Cerebellar nuclear complex (tissue), 1 donor: Measurements from ENCODE around the gene MEIG1.
"Not testable (repeated sequence)": the region's sequence is repeated elsewhere in the genome, so short reads cannot be mapped to it uniquely, and the experiment has no call there.

ENCODE experiments used
- DNase-seq, 2 experiments: peaks; one replicate each; lab custom pipeline; 2025; lab: John Stamatoyannopoulos, UW

Gene MEIG1, protein sequence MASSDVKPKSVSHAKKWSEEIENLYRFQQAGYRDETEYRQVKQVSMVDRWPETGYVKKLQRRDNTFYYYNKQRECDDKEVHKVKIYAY

DNA sequence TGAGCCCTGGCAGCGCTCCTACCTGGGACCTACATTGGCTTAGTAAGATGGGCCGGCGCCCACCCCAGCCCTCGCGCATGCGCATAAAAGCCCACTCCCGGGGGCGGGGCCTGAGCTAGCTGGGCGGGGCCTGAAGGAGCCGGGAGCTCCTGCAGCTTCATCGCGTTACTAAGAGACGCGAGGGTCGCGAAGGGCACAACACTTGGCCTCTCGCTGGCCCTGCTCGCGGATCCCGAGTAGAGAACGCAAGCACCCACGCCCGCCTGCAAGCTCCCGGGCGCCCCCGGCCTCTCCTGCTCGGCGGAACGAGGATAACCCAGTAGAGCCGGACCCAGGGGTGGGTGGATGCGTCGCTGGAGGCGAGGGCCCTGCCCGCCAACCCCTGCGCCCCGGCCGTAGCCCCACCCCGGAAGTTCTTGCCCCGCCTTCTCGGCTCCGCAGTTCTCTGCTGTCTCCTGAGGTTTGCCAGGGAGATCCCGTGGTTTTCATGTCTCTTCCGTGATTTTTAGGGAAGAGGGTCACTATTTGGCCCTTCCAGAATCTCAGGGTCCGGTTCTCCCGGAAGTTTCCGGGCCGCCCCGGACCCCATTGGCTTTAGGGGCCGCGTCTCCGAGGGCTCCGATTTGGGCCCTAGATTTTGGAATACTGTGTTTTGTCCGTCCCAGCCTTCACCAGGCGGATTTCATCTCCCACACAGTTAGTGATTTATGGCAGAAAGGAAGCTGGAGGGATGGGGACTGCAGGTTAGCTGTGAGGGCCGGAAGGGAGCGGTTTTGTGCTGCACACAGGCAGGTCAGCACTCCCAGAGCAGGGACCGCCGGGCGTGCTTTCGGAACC is at the start of gene MEIG1:
Gene MEIG1 (plus strand): TSS at position 168 of the 837 bp plus-strand sequence. CDS start 7,081 bp downstream, outside the sequence.
- DNase-seq = peak; percentile 31 to 73

DNA sequence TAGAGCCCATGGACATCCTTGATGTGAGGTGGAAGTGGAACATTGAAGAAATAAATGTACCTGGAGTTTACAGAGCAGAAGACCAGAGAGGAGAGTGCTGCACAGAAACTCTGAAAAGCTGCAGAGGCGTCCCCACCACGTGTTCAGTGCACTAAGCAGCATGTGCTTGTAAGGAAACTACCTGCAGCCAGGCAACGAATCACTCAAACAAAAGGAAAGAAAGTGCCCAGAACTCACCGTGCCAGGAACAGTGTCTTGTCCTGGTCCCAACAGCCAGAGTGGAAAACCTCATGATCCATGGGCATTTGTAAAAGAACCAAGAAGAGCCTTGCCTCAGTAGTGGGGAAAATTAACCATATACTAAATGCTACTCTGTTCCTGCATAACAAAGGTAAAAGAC is 48.2 kb upstream of the MEIG1 start:
- no peak for DNase-seq

DNA sequence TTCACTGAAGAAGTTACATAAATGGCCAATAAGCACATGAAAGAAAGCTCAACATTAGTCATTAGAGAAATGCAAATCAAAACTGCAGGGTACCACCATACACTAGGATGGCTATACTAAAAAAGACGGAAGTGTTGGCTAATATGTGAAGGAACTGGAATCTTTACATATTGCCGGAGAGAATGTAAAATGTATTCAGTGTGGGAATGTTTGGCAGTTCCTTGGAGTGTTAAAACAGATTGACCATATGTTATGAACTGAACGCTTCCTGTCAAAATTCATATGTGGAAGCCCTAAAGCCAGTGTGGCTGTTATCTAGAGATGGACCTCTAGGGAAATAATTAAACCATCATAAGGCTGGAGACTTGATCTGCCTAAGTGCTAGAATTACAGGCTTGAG is 47.4 kb upstream of the MEIG1 start:
- no peak for DNase-seq

DNA sequence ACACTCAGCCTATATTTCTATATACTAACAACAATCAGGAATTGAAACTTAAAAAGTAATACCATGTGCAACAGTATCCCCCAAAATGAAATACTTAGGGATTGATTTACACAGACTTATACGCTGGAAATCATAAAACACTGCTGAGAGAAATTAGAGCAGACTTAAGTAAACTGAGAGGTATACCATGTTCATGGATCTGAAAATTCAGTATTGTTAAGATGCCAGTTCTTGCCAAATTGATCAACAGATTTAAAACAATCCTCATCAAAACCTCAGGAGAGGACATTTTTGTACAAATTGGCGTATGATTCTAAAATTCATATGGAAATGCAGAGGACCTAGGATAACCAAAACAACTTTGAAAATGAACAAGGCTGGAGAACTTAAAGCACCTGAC is 42.6 kb upstream of the MEIG1 start:
- no peak for DNase-seq

DNA sequence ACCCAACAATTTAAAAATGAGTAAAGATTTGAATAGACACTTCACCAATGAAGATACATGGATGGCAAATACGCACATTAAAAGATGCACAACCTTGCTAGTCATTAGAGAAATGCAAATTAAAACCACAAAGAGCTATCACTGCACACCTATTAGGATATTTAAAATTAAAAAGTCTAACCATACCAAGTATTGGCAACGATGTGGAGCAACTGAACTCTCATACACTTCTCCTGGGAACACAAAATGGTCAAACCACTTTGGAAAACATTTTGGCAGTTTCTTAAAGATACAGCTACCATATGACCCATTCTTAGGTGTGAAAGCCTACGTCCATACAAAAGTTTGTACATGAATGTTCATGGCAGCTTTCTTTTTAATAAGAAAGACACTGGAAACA is 41.4 kb upstream of the MEIG1 start:
- no peak for DNase-seq

DNA sequence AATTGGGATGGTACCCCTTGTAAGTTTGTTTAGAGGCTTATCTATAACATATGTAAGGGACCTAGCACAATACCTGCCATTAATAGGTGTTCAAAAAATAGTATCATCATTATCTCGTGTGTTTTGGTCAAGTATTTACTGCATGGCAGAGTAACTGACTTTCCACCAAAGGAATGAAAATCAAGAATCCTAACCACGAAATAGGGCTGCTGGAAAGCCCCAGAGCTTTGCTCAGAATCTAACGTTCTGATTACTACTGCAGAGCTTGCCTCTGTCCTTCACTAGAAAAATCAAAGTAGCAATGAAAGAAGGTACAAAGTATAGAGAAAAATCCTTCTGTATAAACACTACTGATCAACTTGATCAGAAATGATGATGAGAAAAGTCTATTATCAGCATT is 40.2 kb upstream of the MEIG1 start:
- no peak for DNase-seq

DNA sequence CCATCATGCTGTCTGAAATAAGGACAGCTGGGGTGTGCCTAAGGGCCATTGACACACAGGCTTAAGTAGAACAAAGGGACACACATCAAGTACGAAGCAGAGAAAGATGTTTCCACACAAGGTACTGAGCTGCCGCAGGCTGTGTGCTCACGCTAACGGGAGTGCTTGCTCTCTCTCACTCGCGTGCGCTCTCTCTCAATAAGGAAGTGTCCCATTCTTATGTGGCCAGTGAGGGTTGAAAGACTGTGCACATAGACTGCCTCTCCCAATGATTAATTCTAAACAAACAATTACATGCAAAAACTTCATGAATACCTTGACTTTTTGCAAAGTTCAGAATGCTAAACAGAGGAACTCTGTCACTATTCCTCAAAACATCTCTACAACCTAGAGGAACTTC is 35.2 kb upstream of the MEIG1 start:
- DNase-seq = no peak

DNA sequence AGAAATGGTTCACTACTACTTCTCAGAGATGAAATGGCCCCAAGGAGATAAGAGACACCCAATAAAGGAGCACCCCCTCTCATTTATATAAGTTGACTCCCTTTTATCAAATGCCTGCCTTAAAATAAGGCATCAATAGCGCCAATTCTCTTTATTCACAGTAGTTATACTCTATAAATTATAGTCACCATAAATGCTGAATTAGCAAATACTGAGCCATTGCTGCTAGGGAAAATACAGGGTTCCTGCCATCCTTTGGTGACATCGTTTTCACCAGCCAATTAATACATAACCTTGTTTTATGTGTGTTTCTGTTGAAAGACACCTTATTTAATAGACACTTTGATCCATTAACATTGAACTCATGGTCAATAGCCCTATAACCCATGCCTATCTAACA is 33.9 kb upstream of the MEIG1 start:
- no peak for DNase-seq

DNA sequence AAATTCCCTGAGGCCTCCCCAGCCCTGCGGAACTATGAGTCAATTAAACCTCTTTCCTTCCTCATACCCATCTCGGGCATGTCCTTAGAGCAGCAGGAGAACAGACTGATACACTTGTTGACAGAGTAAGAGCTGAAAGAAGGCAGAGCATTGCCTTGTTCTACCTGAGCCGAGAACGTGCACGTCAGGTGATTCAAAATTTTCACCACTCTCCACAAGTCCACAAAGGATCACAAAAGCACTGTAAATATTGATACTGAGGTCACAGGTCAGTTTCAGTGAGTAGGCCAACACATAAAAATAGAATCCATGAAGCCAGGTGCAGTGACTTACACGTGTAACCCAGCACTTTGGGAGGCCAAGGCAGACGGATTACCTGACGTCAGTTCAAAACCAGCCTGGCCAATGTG is 33.1 kb upstream of the MEIG1 start:
- DNase-seq = no peak

DNA sequence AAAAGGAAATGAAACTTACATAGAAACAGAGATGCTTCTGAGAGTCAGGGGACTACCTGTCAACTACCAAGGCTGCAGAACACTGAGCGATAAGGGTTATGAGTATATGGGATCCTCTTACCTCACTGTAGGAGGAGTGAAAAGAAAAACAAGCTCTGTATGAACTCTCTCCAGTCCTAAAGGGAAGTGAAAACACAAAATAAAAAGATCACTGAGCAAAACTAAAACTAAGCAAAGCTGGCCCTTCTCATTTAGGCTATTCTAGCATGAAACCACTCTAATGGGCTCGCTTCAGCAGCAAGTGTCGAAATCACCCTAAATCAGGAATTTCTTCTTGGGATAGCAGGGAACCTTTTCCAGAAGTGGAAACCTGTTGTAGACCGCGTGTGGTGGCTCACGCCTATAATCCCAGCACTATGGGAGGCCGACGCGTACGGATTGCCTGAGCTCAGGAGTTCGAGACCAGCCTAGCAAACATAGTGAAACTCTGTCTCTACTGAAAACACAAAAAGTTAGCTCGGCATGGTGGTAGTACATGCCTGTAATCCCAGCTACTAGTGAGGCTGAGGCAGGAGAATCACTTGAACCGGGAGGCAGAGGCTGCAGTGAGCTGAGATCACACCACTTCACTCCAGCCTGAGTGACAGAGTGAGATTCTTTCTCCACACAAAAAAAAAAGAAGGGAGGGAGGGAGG is 32.3 kb upstream of the MEIG1 start:
- no peak for DNase-seq

DNA sequence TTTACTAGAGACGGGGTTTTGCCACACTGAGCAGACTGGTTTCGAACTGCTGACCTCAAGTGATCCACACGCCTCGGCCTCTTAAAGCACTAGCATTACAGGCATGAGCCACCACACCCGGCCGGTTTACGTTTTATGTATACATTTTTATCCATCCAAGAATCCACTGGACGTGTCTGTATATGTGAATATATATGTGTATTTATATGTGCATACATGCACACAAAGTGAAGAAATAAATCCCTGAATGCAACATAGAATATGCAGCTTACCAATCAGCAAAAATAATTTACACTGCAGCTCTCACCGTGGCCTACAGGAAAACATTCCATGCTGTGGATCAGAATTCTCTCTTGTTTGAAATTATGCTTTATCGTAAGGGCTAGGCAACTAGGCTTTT is 28.6 kb upstream of the MEIG1 start:
- DNase-seq = no peak

DNA sequence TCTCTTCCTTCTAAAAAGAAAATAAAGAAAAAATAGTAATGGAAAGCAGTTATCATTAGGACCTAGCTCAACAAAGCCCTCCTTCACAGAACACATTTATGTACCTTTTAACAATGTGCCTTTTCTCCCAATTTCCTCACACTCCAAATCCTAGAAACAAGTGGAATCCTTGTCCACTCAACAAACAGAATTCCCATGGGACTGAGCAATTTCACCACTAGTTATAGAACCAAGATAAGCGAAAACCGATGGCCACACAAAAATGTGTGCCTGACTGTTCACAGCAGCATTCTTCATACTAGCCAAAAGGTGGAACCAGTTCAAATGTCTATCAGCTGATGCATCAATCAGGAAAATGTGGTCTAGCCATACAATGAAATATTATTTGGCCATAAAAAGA is 22.6 kb upstream of the MEIG1 start:
- no peak for DNase-seq

DNA sequence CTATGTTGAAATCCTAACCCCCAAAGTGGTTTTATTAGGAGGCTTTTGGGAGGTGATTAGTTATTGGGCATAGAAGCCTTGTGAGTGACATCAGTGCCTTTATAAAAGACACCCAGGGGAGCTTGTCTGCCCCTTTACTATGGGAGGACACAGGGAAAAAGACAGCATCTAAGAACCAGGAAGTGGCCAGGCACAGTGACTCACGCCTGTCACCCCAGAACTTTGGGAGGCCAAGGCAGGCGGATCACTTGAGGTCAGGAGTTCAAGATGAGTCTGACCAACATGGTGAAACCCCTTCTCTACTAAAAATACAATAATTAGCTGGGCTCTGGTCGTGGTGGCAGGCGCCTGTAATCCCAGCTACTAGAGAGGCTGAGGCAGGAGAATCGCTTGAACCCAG is 20.2 kb upstream of the MEIG1 start:
- not testable (repeated sequence) for DNase-seq

DNA sequence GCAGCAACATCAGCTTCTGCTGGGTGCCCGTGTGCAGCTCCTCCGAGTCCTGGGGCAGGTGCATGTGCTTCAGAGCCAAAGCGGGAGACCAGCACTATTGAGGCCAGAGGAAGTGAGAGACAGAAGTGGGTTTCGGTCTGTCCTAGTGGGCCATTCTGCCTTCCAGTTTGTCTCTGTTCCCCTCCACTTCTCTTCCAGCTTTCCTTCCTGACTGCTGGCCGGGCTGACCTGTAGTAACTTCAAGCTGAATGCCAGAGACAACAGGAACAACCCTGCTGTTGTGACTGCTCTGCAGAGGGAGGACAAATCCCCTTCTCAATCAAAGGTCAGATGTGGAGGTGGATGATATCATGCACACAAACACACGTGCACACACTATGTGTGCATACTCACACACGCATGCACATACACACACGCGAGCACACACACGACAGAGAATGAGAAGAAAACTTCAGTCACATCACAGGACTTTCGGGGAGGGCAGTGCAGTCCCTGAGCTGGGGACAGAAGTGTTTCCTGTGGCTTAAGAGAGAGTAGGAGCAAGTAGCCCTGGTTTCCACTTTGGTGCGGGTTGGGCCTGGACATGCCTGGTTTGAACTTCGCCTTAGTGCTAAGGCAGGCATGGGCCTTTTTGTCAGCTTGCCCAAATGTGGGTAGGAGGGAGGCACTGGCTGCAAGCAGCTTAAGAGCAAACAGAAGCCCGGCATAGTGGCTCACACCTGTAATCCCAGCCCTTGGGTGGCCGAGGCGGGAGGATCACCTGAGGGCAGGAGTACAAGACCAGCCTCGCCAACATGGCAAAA is 16.8 kb upstream of the MEIG1 start:
- not testable (repeated sequence) for DNase-seq

DNA sequence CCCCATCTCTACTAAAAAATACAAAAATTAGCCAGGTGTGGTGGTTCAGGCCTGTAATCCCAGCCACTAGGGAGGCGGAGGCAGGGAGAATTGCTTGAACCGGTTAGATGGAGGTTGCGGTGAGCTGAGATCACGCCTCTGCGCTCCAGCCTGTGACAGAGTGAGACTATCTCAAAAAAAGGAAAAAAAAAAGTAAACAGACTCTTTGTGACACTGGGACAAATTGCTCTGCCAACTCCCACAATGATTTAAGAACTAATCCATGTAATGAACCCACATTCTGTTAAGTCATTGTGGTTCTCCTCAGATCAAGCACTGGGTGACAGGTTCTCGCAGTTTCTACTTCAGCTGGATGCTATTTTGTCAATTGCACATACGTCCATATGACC is 16.2 kb upstream of the MEIG1 start:
- DNase-seq = not testable (repeated sequence)

DNA sequence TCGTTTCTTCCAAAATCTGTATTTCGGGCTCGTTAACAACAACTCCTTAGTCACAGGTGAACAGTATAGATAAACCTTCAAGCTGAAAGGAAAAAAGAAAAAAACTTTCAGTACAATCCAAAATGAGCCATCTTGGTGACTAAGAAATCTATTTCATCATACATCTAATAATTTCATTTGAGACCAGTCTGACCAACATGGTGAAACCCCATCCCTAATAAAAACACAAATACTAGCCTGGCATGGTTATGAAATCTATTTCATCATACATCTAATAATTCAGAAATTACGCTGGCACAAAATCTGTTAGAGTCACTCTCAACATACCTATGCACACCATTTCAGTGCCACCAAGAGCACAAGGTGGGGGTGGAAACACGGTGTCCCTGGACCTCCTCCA is 14.1 kb upstream of the MEIG1 start:
- no peak for DNase-seq

DNA sequence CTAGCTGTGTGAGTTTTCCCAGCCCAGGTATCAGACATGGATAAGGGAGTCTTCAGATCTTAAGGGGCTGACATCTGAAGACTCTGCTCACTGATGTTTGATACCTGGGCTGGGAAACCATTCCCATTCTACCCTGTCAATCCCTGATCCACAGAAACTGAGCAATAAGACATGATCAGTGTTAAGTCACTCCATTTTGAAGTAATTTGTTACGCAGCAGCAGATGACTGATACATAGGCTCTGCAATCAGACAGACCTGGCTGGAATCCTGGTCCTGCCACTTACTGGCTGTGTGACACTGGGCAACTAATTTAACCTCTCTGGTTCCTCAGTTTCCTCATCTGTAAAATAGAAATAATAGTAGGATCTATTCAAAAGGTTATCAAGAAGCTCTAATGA is 11.9 kb upstream of the MEIG1 start:
- DNase-seq = no peak

DNA sequence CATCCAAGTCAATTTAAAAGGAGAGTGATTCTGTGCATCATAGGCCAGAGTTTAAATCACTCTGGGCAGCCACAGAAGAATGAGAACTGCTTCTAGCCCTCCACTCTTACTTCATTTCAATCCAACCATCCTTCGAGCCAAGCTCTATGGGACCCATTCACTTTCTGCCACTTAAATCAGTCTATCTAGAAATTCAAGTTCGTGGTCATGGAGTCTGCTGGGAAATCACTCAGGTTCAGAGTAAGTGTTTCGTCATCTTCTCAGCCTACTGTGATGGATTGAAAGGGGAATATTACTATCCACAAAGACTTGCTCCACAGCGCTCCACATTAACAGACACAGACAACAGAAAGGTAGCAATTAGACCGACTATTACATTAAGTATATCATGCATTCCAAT is 9.9 kb upstream of the MEIG1 start:
- DNase-seq = no peak

DNA sequence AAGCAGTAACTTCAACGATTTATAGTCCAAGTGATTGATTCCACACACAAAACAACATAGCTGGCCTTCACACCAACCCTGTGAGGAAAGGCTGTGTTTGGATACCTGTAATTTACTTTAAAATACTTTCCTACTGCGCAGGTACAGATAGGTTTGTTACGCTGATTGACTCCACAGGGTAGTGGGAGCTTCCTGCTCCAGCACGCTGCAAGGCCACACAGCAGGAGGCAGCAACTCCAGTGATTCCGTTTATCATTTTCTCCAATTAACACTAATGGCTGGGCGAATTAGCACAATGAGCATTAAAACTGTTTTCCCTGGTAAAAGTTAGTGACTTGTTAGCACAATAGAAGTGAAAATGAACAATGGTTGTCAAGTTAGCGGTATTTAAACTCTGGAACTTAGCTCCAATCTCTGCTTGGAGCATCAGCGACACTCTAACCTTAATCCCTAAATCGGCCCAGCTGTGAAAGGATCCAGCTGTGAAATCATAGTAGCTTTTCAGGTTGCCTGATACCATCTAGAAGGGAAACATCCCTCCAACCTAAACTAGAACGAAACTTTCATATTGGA is 6.3 kb upstream of the MEIG1 start:
- DNase-seq = no peak

DNA sequence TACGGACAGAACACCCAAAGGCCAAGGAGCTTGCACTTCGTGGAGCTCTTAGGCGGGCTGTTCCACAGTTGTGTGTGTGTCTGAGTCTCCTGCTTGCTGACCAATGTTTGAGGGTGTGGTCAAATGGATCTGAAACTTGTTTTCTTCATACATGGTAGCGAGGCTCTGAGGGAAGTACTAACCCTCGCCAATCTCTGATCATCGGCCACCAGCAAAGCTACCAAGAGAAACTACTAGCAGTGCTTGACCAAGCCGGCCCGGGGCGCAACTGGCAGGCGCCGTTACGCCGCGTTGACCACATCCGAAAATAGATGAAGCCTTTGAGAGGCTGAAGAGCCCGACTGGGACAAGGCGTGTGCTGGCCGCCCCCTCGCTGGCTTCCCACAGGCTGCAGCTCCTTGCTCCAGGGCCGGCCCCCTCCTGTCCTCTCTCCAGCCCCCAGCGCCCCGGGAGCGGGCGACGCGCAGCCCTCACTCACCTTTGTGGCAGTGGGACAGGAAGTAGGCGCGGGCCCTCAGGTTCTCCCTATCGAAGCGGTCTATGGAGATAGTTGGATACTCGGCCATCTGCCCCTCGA is 5.7 kb upstream of the MEIG1 start:
- DNase-seq = no peak

DNA sequence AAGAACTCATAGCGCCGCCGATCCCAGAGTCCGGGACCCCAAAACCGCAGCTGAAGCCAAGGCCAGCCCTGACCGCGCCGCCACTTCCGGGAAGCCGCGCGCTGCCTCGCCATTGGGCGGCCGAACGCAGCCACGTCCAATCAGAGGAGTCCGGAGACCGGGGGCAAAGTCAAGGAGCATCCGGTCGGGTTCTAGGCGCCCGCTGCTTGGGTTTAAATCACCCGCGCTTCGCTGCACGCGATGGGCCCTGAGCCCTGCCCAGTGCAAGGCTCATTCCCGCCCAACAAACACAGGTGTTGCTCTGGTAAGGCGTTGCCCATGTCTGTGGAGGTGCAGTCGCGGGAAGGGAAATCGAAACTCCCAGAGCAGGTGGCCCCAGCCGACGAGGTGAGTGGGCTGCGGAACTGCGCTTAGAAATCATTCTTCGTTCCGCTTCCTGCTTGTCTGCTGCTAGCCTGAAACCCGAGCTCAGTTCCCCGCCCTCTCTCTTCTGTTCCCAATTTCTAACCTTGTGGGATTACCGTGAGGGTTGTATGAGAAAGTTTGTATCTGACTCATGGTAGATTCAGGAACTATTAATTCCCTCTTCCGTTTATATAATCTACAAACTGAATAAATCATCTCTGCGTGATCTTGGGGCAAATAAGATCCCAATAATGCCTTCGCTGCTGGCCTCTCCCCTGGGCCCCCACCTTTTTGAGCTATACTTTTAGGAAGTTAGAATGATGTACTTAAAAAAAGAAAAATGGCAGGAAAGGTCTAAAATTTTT is 5.0 kb upstream of the MEIG1 start, which contains the start of gene DCLRE1C:
Gene DCLRE1C (minus strand): TSS at position 96 of the 770 bp plus-strand sequence. CDS start 86 bp downstream, at position 10.
- DNase-seq = peak; percentile 18 to 78
